ENCODE data around the gene HDAC5.

HDAC5 gene

GRCh38 chr17:44029736-44030135, 93.7 kb downstream of the HDAC5 start:
- DNase-seq (ENCODE audit: low read depth) = no peak
